Heart right ventricle (tissue), 16 donors: ENCODE measurements around the gene HK1. TPM values are rescaled to one million over a fixed set of nuclear protein-coding genes. Genes with fewer than 3 reads are reported as not detected.
A peak's percentile ranks its signal among the peaks of the same experiment; 100 is the strongest.
"Not testable (repeated sequence)": the region's sequence is repeated elsewhere in the genome, so short reads cannot be mapped to it uniquely, and the experiment has no call there.

Experiments used
- ATAC-seq, 8 donors: fragments of 200-7000 bp; cut with Tn5 transposase; one replicate each; pipeline ENCODE4 v1.9.1; 2020; ENCODE audit warnings: mild to moderate bottlenecking in 8 of 8, moderate library complexity in 8 of 8, moderate number of reproducible peaks in 1 of 8
- DNase-seq, 2 donors: peaks; one replicate each; pipeline ENCODE4 v3.0.0-alpha.2; 2020
- H3K27ac ChIP-seq, 10 donors: fragments of 200-600 bp; sonication (generic) in 2 of 10; one replicate each; pipeline versions ENCODE4 v1.5.0 to v1.8.0; 2020 to 2022; ENCODE audit warnings: mild to moderate bottlenecking in 3 of 10
- H3K27me3 ChIP-seq, 7 donors: fragments of 200-600 bp; one replicate each; pipeline ENCODE4 v1.8.0; 2021 to 2022; ENCODE audit warnings: mild to moderate bottlenecking in 2 of 7
- H3K36me3 ChIP-seq, 9 donors: fragments of 200-600 bp; sonication (generic) in 1 of 9; one replicate each; pipeline versions ENCODE4 v1.5.0 to v1.8.0; 2020 to 2022; ENCODE audit warnings: mild to moderate bottlenecking in 2 of 9
- H3K4me1 ChIP-seq, 9 donors: fragments of 200-600 bp; sonication (generic) in 1 of 9; one replicate each; pipeline versions ENCODE4 v1.5.0 to v1.8.0; 2020 to 2022; ENCODE audit warnings: mild to moderate bottlenecking in 4 of 9
- H3K4me3 ChIP-seq, 10 donors: fragments of 200-600 bp; sonication (generic) in 2 of 10; one replicate each; pipeline versions ENCODE4 v1.5.0 to v1.8.0; 2020 to 2022; ENCODE audit warnings: mild to moderate bottlenecking in 7 of 10, moderate library complexity in 2 of 10
- H3K9me3 ChIP-seq, 11 donors: fragments of 200-600 bp in 10 of 11; sonication (generic) in 2 of 11; one replicate each; pipeline versions ENCODE4 v1.5.0 to v1.8.0; 2013 to 2022; ENCODE audit warnings: mild to moderate bottlenecking in 2 of 11, control low read depth in 1 of 11, moderate library complexity in 1 of 11
- WGBS, 2 donors: extraction: QIAGEN DNeasy Blood & Tissue Kit; methylation state at CpG; one replicate each; pipeline ENCODE4 v1.1.7; 2013; ENCODE audit warnings: inconsistent platforms in 1 of 2; 5-methylcytosine and 5-hydroxymethylcytosine counted together
- intact Hi-C, 10 donors: fragments of 100-400 bp; cut with DNase I; formaldehyde crosslinking; loops; one replicate each; pipeline versions ENCODE4 v1.11.1 to v1.14.2; 2022
- polyA plus RNA-seq, 2 donors: library from polyadenylated mRNA; stranded (reverse); fragments of 200-250 nt; gene quantifications; one replicate each; pipeline ENCODE4 v1.2.3, GENCODE V29; 2013
- total RNA-seq, 10 donors: library from RNA; stranded (reverse); fragmentation: NEBNext Ultra II Directional in 3 of 10; extraction: Animal tissue kit (Norgen Biotek cat#: 25700) in 3 of 10; gene quantifications; one replicate each; pipeline versions ENCODE4 v1.2.1 to v1.2.4, GENCODE V29; 2021 to 2023
- TF ChIP-seq, protein P1 (sequence below), 9 donors: fragments of 200-600 bp; sonication (generic) in 2 of 9; IDR thresholded peaks; one replicate each; pipeline versions ENCODE4 v1.5.0 to v1.8.0; 2021 to 2022; ENCODE audit warnings: antibody characterized with exemption in 9 of 9, mild to moderate bottlenecking in 5 of 9, moderate library complexity in 1 of 9
- donor health status: Arrhythmogenic right ventricular cardiomyopathy.
- donor health status: ischemic (EF 13 %, LVEDD 7.1; RV severe dilation, severe dysfunction).
- donor health status: healthy with polysubstance abuse.
- donor health status: DM: no; HTN: yes; CAD: no.
- donor health status: DM: no; HTN: no; CAD: no.
- donor health status: ischemic (EF 25% LVEDD 6.9; RV normal size, moderate dysfunction).
- donor health status: ischemic (EF 25% LVEDD 5.7; RV mildly dilated, moderate dysfunction).
- donor health status: healthy.
- donor health status: DM: yes; HTN: yes; CAD: no.
- donor health status: Ischemic cardiomyopathy.
- donor health status: ischemic (EF 35%, LVEDD 5.7; RV mildly dilated, moderate dysfunction).
- donor health status: nonischemic (EF 11% LVEDD 7.7; RV severe dilation, severe dysfunction).
- donor health status: DM: yes; HTN: yes; CAD: no.
- donor health status: PGD.
- donor health status: ischemic (EF 29% LVEDD 5.4; RV normal size, mild dysfunction).
- donor health status: nonischemic (EF 23%, LVEDD 6.1; RV moderate dilation, normal function).

HK1 gene
- total and polyA plus RNA-seq, 12 donors, result 51.9 to 322 (median 233) TPM

DNA sequence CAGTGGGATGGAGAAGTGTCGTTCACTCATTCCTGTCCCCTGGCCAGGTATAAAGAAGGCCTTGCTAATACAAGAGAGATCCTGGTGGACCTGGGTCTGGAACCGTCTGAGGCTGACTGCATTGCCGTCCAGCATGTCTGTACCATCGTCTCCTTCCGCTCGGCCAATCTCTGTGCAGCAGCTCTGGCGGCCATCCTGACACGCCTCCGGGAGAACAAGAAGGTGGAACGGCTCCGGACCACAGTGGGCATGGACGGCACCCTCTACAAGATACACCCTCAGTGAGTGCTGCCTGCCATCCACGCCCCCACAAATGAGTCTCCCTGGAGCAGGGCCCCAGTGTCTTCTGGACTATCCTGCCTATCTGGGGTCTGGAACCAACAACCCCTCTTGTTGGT lies 31.0 kb upstream of the HK1 start:
- no peak for ATAC-seq
- DNase-seq, result no peak
- 93 to 95% methylated on average over 13 of the region's 13 CpGs for WGBS, 2 donors
- no peaks in the 10 kb centered on the region for H3K36me3 ChIP-seq
- no peak overlapping the region for H3K4me3 ChIP-seq
- H3K4me1 ChIP-seq, result no peaks in the 10 kb centered on the region
- no peaks in the 10 kb centered on the region for H3K27me3 ChIP-seq
- H3K27ac ChIP-seq, result no peak overlapping the region
- H3K9me3 ChIP-seq, result peaks cover 0 to 11% (median 0%) of the 10 kb centered on the region in 11 donors
- TF ChIP-seq, protein P1, sequence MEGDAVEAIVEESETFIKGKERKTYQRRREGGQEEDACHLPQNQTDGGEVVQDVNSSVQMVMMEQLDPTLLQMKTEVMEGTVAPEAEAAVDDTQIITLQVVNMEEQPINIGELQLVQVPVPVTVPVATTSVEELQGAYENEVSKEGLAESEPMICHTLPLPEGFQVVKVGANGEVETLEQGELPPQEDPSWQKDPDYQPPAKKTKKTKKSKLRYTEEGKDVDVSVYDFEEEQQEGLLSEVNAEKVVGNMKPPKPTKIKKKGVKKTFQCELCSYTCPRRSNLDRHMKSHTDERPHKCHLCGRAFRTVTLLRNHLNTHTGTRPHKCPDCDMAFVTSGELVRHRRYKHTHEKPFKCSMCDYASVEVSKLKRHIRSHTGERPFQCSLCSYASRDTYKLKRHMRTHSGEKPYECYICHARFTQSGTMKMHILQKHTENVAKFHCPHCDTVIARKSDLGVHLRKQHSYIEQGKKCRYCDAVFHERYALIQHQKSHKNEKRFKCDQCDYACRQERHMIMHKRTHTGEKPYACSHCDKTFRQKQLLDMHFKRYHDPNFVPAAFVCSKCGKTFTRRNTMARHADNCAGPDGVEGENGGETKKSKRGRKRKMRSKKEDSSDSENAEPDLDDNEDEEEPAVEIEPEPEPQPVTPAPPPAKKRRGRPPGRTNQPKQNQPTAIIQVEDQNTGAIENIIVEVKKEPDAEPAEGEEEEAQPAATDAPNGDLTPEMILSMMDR (IDR thresholded peaks at IDR 0.05), result no peak
- intact Hi-C loops, result loop anchor here in 2 of 10 donors (5.0 to 10.0 kb wide), 2 partner anchors 60 to 387 kb away; partner anchors contain the start of gene FAM241B (in 1 of the 2)

DNA sequence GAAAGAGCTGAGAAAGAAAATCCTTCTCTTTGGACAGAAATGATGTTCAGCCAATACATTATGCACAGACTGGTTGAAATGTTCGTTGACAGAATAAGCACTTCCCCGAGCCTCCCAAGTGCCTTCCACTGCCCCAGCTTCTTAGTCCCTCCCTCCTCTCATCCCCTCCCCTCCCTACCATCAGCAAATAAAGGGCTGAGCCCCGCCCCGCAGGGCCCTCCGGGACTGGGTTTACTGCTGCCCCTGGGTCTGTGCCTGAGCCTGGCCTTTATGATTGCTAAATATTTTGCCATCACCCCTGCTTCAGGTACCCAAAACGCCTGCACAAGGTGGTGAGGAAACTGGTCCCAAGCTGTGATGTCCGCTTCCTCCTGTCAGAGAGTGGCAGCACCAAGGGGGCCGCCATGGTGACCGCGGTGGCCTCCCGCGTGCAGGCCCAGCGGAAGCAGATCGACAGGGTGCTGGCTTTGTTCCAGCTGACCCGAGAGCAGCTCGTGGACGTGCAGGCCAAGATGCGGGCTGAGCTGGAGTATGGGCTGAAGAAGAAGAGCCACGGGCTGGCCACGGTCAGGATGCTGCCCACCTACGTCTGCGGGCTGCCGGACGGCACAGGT lies 30.1 kb upstream of the HK1 start:
- no peaks in the 10 kb centered on the region for H3K36me3 ChIP-seq
- intact Hi-C loops, result loop anchor here in 2 of 10 donors (5.0 to 10.0 kb wide), 2 partner anchors 59 to 387 kb away; partner anchors contain the start of gene FAM241B (in 1 of the 2)
- ATAC-seq, result no peak
- H3K27me3 ChIP-seq, result no peaks in the 10 kb centered on the region
- H3K4me1 ChIP-seq, result no peaks in the 10 kb centered on the region
- H3K9me3 ChIP-seq, result peaks cover 0 to 11% (median 0%) of the 10 kb centered on the region in 11 donors
- WGBS, 2 donors, result 84 to 85% methylated on average over 24 of the region's 24 CpGs
- H3K4me3 ChIP-seq, result no peak overlapping the region
- H3K27ac ChIP-seq, result no peak overlapping the region
- TF ChIP-seq, protein P1 (IDR thresholded peaks at IDR 0.05), result no peak
- DNase-seq, result no peak

DNA sequence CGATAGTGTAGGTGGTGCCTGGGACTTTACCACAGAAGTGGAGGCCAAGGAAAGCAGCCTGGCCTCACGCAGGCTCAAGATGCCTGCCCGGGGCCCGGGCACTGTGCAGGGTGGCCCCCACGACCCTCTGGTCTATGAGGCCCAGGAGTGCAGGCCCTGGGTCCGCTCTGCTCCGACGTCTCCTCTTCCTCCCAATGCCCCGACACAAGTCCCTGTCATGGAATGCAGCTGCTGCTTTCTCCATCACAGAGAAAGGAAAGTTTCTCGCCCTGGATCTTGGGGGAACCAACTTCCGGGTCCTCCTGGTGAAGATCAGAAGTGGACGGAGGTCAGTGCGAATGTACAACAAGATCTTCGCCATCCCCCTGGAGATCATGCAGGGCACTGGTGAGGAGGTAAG lies 28.3 kb upstream of the HK1 start:
- intact Hi-C loops, result loop anchor here in 2 of 10 donors (10.0 kb wide), 1 partner anchor 55 kb away; no protein-coding TSS in a partner anchor
- Histone ChIP-seq H3K4me3 (no peak overlapping the region), H3K27ac (no peak overlapping the region), H3K4me1 (no peaks in the 10 kb centered on the region), H3K36me3 (no peaks in the 10 kb centered on the region), H3K27me3 (no peaks in the 10 kb centered on the region), H3K9me3 (peaks cover 0 to 11% (median 0%) of the 10 kb centered on the region in 11 donors)
- DNase-seq (no peak), ATAC-seq (no peak)
- TF ChIP-seq, protein P1 (IDR thresholded peaks at IDR 0.05), result no peak
- WGBS, 2 donors, result 94 to 95% methylated on average over 14 of the region's 14 CpGs

DNA sequence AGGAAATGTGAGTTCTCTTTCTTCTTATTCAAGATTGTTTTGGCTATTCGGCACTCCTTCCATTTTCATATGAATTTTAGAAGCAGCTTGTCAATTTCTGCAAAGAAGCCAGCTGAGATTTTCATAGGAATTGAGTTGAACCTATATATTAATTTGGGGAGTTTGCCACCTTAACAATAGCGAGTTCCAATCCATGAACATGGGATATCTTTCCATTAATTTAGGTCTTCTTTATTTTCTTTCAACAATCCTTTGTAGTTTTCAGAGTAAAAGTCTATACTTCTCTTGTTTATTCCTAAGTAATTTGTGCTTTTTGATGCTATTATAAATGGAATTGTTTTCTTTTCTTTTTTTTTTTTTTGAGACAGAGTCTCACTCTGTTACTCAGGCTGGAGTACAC lies 26.9 kb upstream of the HK1 start:
- H3K9me3 ChIP-seq, result peaks cover 0 to 11% (median 0%) of the 10 kb centered on the region in 11 donors
- not testable (repeated sequence) for DNase-seq, H3K27ac ChIP-seq, H3K4me3 ChIP-seq, H3K4me1 ChIP-seq, H3K27me3 ChIP-seq, ATAC-seq, H3K36me3 ChIP-seq
- intact Hi-C loops, result loop anchor here in 2 of 10 donors (10.0 kb wide), 1 partner anchor 53 kb away; no protein-coding TSS in a partner anchor
- 97% methylated on average over 2 of the region's 2 CpGs for WGBS, 2 donors

DNA sequence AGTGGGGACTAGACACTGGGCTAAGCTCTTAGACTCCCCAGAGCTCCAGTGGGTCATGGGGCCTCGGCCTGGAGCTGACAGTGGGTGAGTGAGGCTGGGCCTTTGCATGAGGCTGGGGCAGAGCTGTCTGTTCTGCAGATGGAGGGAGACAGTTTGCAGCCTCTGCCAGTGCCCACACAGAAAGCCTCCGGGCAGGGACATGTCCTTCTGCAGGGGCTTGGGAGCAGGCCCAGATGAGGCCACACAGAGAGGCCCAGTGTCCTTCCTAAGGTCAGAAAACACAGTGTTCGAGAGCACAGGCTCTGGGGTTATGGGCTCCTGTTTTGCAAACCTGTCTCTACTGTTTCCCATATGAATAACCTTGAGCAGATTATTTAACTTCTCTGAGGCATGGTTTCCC lies 25.1 kb upstream of the HK1 start:
- peaks cover 0 to 11% (median 0%) of the 10 kb centered on the region in 11 donors for H3K9me3 ChIP-seq
- no peak overlapping the region for H3K4me3 ChIP-seq
- H3K36me3 ChIP-seq, result no peaks in the 10 kb centered on the region
- no peaks in the 10 kb centered on the region for H3K4me1 ChIP-seq
- intact Hi-C loops, result loop anchor here in 2 of 10 donors (10.0 kb wide), 1 partner anchor 52 kb away; no protein-coding TSS in a partner anchor
- no peak overlapping the region for H3K27ac ChIP-seq
- TF ChIP-seq, protein P1 (IDR thresholded peaks at IDR 0.05), result no peak
- 80% methylated on average over 3 of the region's 3 CpGs for WGBS, 2 donors
- peak in 1 of 8 donors; percentile 70 for ATAC-seq
- no peaks in the 10 kb centered on the region for H3K27me3 ChIP-seq
- no peak for DNase-seq
